ENCODE results near the gene RAB14.

GRCh38 chr9:121204121-121204520, 2.5 kb upstream of the RAB14 start:
- TF ChIP-seq ATF1 (CRISPR knock-in tag; IDR thresholded peaks at IDR 0.05) (no peak), CTCF (IDR thresholded peaks at IDR 0.05) (no peak), ETV6 (CRISPR knock-in tag; IDR thresholded peaks at IDR 0.05) (no peak), CBFB (CRISPR knock-in tag; IDR thresholded peaks at IDR 0.05; ENCODE audit: low read depth) (no peak), SOX15 (CRISPR knock-in tag; IDR thresholded peaks at IDR 0.05) (no peak), ATF6 (CRISPR knock-in tag; IDR thresholded peaks at IDR 0.05) (no peak), IRF1 (CRISPR knock-in tag; IDR thresholded peaks at IDR 0.05) (no peak), KAT7 (CRISPR knock-in tag; IDR thresholded peaks at IDR 0.05; ENCODE audit: borderline replicate concordance) (no peak), FOXP4 (CRISPR knock-in tag; IDR thresholded peaks at IDR 0.05) (no peak), ZNF281 (CRISPR knock-in tag; IDR thresholded peaks at IDR 0.05) (no peak)
